Prostate gland (tissue), 2 donors: ENCODE results near the gene ZCCHC24.

Source experiments
- POLR2A ChIP-seq: fragments of 450-650 bp; IDR thresholded peaks from one replicate; pipeline ENCODE4 v1.6.1; 2016; ENCODE audit warnings: antibody characterized with exemption, mild to moderate bottlenecking
- POLR2AphosphoS5 ChIP-seq: sonication (generic); formaldehyde crosslinking; IDR thresholded peaks from one replicate; pipeline ENCODE4 v1.6.1; 2017; ENCODE audit warnings: antibody characterized with exemption
- TF ChIP-seq, protein P1 (sequence below), 4 experiments: fragments of 200-600 bp in 2 of 4; fragments of 450-650 bp in 2 of 4; sonication (generic) in 2 of 4; IDR thresholded peaks; 1 replicate in 3 of 4; 2 replicates in 1 of 4; pipeline ENCODE4 v1.5.1; 2016 to 2019; ENCODE audit warnings: antibody characterized with exemption in 4 of 4, mild to moderate bottlenecking in 2 of 4, moderate library complexity in 2 of 4

DNA sequence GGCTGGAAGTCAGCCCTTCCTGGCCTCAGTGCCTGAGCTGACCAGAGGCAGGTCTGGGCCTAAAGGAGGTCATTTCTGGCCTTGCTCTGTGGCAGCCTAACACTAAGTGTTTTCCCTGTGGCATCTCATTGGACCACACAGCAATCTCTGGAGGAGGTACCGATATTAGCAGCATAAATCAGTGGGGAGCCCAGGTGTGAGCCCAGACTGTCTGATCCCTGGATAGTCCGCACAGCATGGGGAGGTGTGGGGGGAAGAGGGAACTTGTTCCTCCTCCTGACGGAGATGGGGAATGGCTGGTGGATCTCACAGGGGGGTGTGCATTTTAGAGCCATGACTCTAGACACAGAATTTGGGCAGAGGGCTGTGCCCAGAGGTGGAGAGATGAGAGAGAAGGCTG is 109.1 kb downstream of the ZCCHC24 start:
- TF ChIP-seq, protein P1, sequence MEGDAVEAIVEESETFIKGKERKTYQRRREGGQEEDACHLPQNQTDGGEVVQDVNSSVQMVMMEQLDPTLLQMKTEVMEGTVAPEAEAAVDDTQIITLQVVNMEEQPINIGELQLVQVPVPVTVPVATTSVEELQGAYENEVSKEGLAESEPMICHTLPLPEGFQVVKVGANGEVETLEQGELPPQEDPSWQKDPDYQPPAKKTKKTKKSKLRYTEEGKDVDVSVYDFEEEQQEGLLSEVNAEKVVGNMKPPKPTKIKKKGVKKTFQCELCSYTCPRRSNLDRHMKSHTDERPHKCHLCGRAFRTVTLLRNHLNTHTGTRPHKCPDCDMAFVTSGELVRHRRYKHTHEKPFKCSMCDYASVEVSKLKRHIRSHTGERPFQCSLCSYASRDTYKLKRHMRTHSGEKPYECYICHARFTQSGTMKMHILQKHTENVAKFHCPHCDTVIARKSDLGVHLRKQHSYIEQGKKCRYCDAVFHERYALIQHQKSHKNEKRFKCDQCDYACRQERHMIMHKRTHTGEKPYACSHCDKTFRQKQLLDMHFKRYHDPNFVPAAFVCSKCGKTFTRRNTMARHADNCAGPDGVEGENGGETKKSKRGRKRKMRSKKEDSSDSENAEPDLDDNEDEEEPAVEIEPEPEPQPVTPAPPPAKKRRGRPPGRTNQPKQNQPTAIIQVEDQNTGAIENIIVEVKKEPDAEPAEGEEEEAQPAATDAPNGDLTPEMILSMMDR (IDR thresholded peaks at IDR 0.05), result no peak
- no peak for TF ChIP-seq POLR2A
- TF ChIP-seq POLR2AphosphoS5, result no peak
